Nephron (organoid): ENCODE results near the gene NDUFB5.

ENCODE experiments used
- H3K27ac Mint-ChIP-seq, 3 experiments: 2 replicates each; pipeline ENCODE4 v1.8.0; 2020; ENCODE audit warnings: mixed read lengths in 3 of 3, mild to moderate bottlenecking in 2 of 3, moderate library complexity in 1 of 3
- H3K27me3 Mint-ChIP-seq: 2 replicates; pipeline ENCODE4 v1.8.0; 2021; ENCODE audit warnings: low read depth, mild to moderate bottlenecking, moderate library complexity, mixed read lengths
- H3K36me3 Mint-ChIP-seq: 2 replicates; pipeline ENCODE4 v1.8.0; 2020; ENCODE audit warnings: low read depth, mixed read lengths
- H3K4me1 Mint-ChIP-seq: 2 replicates; pipeline ENCODE4 v1.8.0; 2020; ENCODE audit warnings: mixed read lengths
- H3K4me3 Mint-ChIP-seq, 3 experiments: 2 replicates each; pipeline ENCODE4 v1.8.0; 2020; ENCODE audit warnings: mild to moderate bottlenecking in 3 of 3, mixed read lengths in 3 of 3, moderate library complexity in 2 of 3
- H3K9me3 Mint-ChIP-seq: 2 replicates; pipeline ENCODE4 v1.8.0; 2020; ENCODE audit warnings: mixed read lengths
- CTCF ChIP-seq, 3 experiments: fragments of 200-600 bp; sonication (generic); IDR thresholded peaks; one replicate each; pipeline ENCODE4 v1.5.0; 2021; ENCODE audit warnings: antibody characterized with exemption in 3 of 3; ENCODE audit not compliant: unreplicated experiment in 3 of 3

Gene NDUFB5

GRCh38 chr3:179666030-179666429 is 61.4 kb downstream of the NDUFB5 start:
- peak overlapping the region in 1 of 3 experiments; percentile 17 for H3K27ac Mint-ChIP-seq
- H3K36me3 Mint-ChIP-seq = no peaks in the 10 kb centered on the region
- no peak overlapping the region for H3K4me3 Mint-ChIP-seq
- TF ChIP-seq CTCF (IDR thresholded peaks at IDR 0.05; ENCODE audit: unreplicated experiment in 3 of 3) = no peak
- no peaks in the 10 kb centered on the region for H3K27me3 Mint-ChIP-seq
- peaks cover 70% of the 10 kb centered on the region for H3K4me1 Mint-ChIP-seq
- no peaks in the 10 kb centered on the region for H3K9me3 Mint-ChIP-seq

- Mint-ChIP-seq H3K27me3 (no peaks in the 10 kb centered on the region), H3K4me3 (no peak overlapping the region), H3K27ac (peak overlapping the region in 2 of 3 experiments; percentile 17 to 36), H3K36me3 (peaks cover under 1% of the 10 kb centered on the region), H3K9me3 (no peaks in the 10 kb centered on the region), H3K4me1 (peaks cover 70% of the 10 kb centered on the region)
- TF ChIP-seq CTCF (IDR thresholded peaks at IDR 0.05; ENCODE audit: unreplicated experiment in 3 of 3) = peak in 1 of 3 experiments; percentile 12
Observed at GRCh38 chr3:179666436-179667035, 61.9 kb downstream of the NDUFB5 start.

- Mint-ChIP-seq H3K27ac (peak overlapping the region in 1 of 3 experiments; percentile 11), H3K9me3 (no peaks in the 10 kb centered on the region), H3K4me1 (peaks cover 64% of the 10 kb centered on the region), H3K27me3 (no peaks in the 10 kb centered on the region), H3K36me3 (peaks cover 4% of the 10 kb centered on the region), H3K4me3 (no peak overlapping the region)
- TF ChIP-seq CTCF (IDR thresholded peaks at IDR 0.05; ENCODE audit: unreplicated experiment in 3 of 3) = no peak
Observed at GRCh38 chr3:179668429-179668828, 63.8 kb downstream of the NDUFB5 start.

GRCh38 chr3:179670311-179670710 is 65.7 kb downstream of the NDUFB5 start:
- peaks cover 4% of the 10 kb centered on the region for H3K36me3 Mint-ChIP-seq
- TF ChIP-seq CTCF (IDR thresholded peaks at IDR 0.05; ENCODE audit: unreplicated experiment in 3 of 3) = no peak
- no peaks in the 10 kb centered on the region for H3K27me3 Mint-ChIP-seq
- no peak overlapping the region for H3K4me3 Mint-ChIP-seq
- H3K4me1 Mint-ChIP-seq = peaks cover 48% of the 10 kb centered on the region
- peak overlapping the region in 1 of 3 experiments; percentile 31 for H3K27ac Mint-ChIP-seq
- no peaks in the 10 kb centered on the region for H3K9me3 Mint-ChIP-seq

GRCh38 chr3:179671309-179671708 is 66.7 kb downstream of the NDUFB5 start:
- Mint-ChIP-seq H3K4me3 (no peak overlapping the region), H3K4me1 (peaks cover 42% of the 10 kb centered on the region), H3K27ac (no peak overlapping the region), H3K36me3 (peaks cover 4% of the 10 kb centered on the region), H3K27me3 (no peaks in the 10 kb centered on the region), H3K9me3 (no peaks in the 10 kb centered on the region)
- TF ChIP-seq CTCF (IDR thresholded peaks at IDR 0.05; ENCODE audit: unreplicated experiment in 3 of 3) = no peak

GRCh38 chr3:179671747-179672242 is 67.2 kb downstream of the NDUFB5 start:
- H3K27ac Mint-ChIP-seq = peak overlapping the region in 1 of 3 experiments; percentile 39
- peaks cover 4% of the 10 kb centered on the region for H3K36me3 Mint-ChIP-seq
- H3K4me1 Mint-ChIP-seq = peaks cover 41% of the 10 kb centered on the region
- H3K9me3 Mint-ChIP-seq = no peaks in the 10 kb centered on the region
- H3K27me3 Mint-ChIP-seq = no peaks in the 10 kb centered on the region
- no peak overlapping the region for H3K4me3 Mint-ChIP-seq
- no peak for TF ChIP-seq CTCF (IDR thresholded peaks at IDR 0.05; ENCODE audit: unreplicated experiment in 3 of 3)
